ENCODE data around the gene UBQLNL.

DNA sequence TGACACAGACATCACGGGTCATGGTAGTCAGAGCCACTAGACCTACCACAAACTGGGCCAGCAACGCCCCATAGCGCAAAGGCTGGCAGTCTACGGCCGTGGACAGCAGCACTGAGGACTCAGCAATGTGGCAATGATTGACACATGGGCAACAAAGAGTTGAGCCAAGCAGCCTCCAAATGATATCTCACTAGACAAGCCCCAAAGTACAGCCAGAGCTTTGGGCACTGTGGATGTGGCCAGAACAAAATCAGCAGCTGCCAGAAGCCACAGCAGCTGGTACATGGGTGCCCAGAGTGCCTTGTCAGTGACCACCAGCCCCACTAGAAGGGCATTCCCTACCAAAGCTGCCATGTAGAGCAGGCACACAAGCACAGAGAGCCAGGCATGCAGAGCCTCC lies 11.2 kb upstream of the UBQLNL start:
- TF ChIP-seq, protein P1, sequence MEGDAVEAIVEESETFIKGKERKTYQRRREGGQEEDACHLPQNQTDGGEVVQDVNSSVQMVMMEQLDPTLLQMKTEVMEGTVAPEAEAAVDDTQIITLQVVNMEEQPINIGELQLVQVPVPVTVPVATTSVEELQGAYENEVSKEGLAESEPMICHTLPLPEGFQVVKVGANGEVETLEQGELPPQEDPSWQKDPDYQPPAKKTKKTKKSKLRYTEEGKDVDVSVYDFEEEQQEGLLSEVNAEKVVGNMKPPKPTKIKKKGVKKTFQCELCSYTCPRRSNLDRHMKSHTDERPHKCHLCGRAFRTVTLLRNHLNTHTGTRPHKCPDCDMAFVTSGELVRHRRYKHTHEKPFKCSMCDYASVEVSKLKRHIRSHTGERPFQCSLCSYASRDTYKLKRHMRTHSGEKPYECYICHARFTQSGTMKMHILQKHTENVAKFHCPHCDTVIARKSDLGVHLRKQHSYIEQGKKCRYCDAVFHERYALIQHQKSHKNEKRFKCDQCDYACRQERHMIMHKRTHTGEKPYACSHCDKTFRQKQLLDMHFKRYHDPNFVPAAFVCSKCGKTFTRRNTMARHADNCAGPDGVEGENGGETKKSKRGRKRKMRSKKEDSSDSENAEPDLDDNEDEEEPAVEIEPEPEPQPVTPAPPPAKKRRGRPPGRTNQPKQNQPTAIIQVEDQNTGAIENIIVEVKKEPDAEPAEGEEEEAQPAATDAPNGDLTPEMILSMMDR (IDR thresholded peaks at IDR 0.05): no peak
- no peak for TF ChIP-seq TEAD4 (IDR thresholded peaks at IDR 0.05; ENCODE audit: borderline replicate concordance, insufficient read depth)

Data from SK-N-SH (cell line).